ENCODE measurements around the gene RIMS3. TPM values are rescaled to one million over a fixed set of nuclear protein-coding genes. Genes with fewer than 3 reads are reported as not detected.

RIMS3 gene
- total RNA-seq, 1 experiment from 2014 or later: 13.7 TPM

DNA sequence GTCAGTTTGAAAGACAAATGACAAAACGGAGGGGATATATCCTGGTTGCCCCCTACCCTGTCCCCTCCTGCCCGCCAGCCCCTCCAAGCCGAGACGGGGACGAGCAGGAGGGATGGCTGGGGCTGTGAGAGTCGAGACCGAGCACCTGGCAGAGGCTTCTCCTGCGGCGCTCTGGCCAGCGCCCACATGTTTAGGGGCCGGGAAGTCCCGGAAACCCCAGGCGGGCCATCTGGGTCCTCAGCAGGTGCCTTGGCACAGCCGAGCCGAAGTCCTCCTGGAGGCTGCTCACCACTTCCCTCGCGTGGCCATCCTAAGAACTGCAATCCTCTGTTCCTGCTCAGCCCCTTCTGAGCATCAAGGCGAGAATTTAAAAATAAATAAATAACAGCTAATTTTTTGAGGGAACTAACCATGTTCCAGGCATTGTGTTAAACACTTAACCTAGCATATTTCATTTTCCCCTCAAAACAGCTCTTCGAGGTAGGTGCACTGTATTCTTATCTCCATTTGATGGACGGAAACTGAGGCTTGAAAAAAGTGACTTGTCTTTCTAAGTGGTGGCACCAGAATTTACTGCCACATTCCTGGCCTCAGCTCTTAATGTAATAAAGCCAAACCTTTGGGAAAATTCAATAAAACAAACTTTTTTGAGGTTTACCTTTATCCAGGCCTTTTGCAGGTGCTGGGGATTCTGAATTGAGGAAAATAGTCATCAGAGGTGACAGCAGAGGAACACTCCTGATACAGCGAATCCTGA, 3.5 kb upstream of the RIMS3 start:
- no peak overlapping the region for H4K91ac ChIP-seq (ENCODE audit: insufficient read length, low read depth, low read length)
- H3T11ph ChIP-seq (ENCODE audit: low read length): no peak overlapping the region
- no peak overlapping the region for H3K14ac ChIP-seq (ENCODE audit: insufficient read depth, low read length)
- H3K4me2 ChIP-seq (ENCODE audit: insufficient read depth, insufficient read length, low read length): peak overlapping the region; percentile 8
- Mint-ChIP-seq H3K9me3 (no peaks in the 10 kb centered on the region), H3K27ac (no peak overlapping the region; a peak in 1 of 7 replicates), H3K4me3 (peak overlapping the region; percentile 44 to 67; a peak in 3 of 5 replicates), H3K36me3 (ENCODE audit: insufficient read depth in 1 of 3, low read depth in 3 of 3) (no peaks in the 10 kb centered on the region), H3K27me3 (ENCODE audit: low read depth) (peaks cover 11% of the 10 kb centered on the region), H3K4me1 (peaks cover 6 to 20% of the 10 kb centered on the region in 2 experiments)
- no peak overlapping the region for H2BK15ac ChIP-seq (ENCODE audit: low read depth, low read length)
- H4K8ac ChIP-seq (replicated peaks; ENCODE audit: insufficient read length, low read depth, low read length): no peak overlapping the region
- no peak overlapping the region for H4K5ac ChIP-seq (ENCODE audit: insufficient read length, low read depth, low read length)
- H2BK20ac ChIP-seq (ENCODE audit: low read depth, low read length, poor library complexity, severe bottlenecking): no peak overlapping the region
- no peaks in the 10 kb centered on the region for H3K9me3 ChIP-seq (ENCODE audit: control insufficient read depth, low read depth, low read length)
- H4K20me1 ChIP-seq (ENCODE audit: control insufficient read depth, insufficient read depth, insufficient read length): no peaks in the 10 kb centered on the region
- no peaks in the 10 kb centered on the region for H3K23me2 ChIP-seq (ENCODE audit: insufficient read length, low read depth, low read length, poor library complexity, severe bottlenecking)
- H2BK120ac ChIP-seq (ENCODE audit: low read depth, low read length, poor library complexity, severe bottlenecking): no peak overlapping the region
- H3K27me3 ChIP-seq (ENCODE audit: insufficient read depth, low read length): no peaks in the 10 kb centered on the region
- H3K23ac ChIP-seq (ENCODE audit: insufficient read length, low read depth, low read length): no peak overlapping the region
- no peak overlapping the region for H3K27ac ChIP-seq (ENCODE audit: insufficient read length, low read depth, low read length)
- no peak overlapping the region for H2AFZ ChIP-seq (ENCODE audit: low read length)
- WGBS (ENCODE audit: extremely low coverage, insufficient read length, low lambda C conversion rate): no CpG with 5 or more reads among the region's 21 CpGs
- TF ChIP-seq, protein P1, sequence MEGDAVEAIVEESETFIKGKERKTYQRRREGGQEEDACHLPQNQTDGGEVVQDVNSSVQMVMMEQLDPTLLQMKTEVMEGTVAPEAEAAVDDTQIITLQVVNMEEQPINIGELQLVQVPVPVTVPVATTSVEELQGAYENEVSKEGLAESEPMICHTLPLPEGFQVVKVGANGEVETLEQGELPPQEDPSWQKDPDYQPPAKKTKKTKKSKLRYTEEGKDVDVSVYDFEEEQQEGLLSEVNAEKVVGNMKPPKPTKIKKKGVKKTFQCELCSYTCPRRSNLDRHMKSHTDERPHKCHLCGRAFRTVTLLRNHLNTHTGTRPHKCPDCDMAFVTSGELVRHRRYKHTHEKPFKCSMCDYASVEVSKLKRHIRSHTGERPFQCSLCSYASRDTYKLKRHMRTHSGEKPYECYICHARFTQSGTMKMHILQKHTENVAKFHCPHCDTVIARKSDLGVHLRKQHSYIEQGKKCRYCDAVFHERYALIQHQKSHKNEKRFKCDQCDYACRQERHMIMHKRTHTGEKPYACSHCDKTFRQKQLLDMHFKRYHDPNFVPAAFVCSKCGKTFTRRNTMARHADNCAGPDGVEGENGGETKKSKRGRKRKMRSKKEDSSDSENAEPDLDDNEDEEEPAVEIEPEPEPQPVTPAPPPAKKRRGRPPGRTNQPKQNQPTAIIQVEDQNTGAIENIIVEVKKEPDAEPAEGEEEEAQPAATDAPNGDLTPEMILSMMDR (conservative IDR thresholded peaks at IDR 0.05): peak; percentile 96
- H3K4me1 ChIP-seq (ENCODE audit: insufficient read depth, low read length): peaks cover 2% of the 10 kb centered on the region; the same call in 1 of the 2 replicates
- H3K56ac ChIP-seq (ENCODE audit: insufficient read length, low read depth, low read length): no peak overlapping the region
- H2BK12ac ChIP-seq (ENCODE audit: insufficient read length, low read depth, low read length): no peak overlapping the region
- H3K18ac ChIP-seq (ENCODE audit: insufficient read length, low read depth, low read length): no peak overlapping the region
- no peaks in the 10 kb centered on the region for H3K79me1 ChIP-seq (ENCODE audit: insufficient read depth, low read depth, low read length, poor library complexity, severe bottlenecking)
- H2AK5ac ChIP-seq (ENCODE audit: insufficient read length, low read length): no peak overlapping the region
- no peaks in the 10 kb centered on the region for H3K79me2 ChIP-seq (ENCODE audit: insufficient read depth, low read length)
- no peak overlapping the region for H3K4ac ChIP-seq (ENCODE audit: low read depth, low read length)
- H3K9ac ChIP-seq (ENCODE audit: extremely low read depth, insufficient read length, low read length): no peak overlapping the region
- DNase-seq: peak; percentile 84
- H2BK5ac ChIP-seq (ENCODE audit: insufficient read length, low read length): no peak overlapping the region
